ACC112 (cell line): ENCODE measurements around the gene RAB31.
A peak's percentile ranks its signal among the peaks of the same experiment; 100 is the strongest.

ENCODE experiments used
- H2AFZ ChIP-seq: fragments of 200-600 bp; sonication (generic); one replicate; pipeline ENCODE4 v1.6.0; 2017; ENCODE audit warnings: antibody characterized with exemption, low read length; ENCODE audit not compliant: unreplicated experiment
- H3K27ac ChIP-seq: fragments of 200-600 bp; sonication (generic); 2 replicates; pipeline ENCODE4 v1.5.1; 2014; ENCODE audit warnings: low read depth, mild to moderate bottlenecking, antibody characterized with exemption, low read length, moderate library complexity
- H3K27me3 ChIP-seq: fragments of 200-600 bp; sonication (generic); 2 replicates; pipeline ENCODE4 v1.6.1; 2014; ENCODE audit warnings: mild to moderate bottlenecking, antibody characterized with exemption, low read length, moderate library complexity, mixed read lengths; ENCODE audit not compliant: insufficient read depth
- H3K36me3 ChIP-seq: fragments of 200-600 bp; sonication (generic); 2 replicates; pipeline ENCODE4 v1.6.1; 2016; ENCODE audit warnings: mild to moderate bottlenecking, antibody characterized with exemption, low read length, moderate library complexity, mixed read lengths; ENCODE audit not compliant: insufficient read depth
- H3K4me1 ChIP-seq: fragments of 200-600 bp; sonication (generic); one replicate; pipeline ENCODE4 v1.6.1; 2016; ENCODE audit warnings: low read length, mixed read lengths; ENCODE audit not compliant: insufficient read depth, unreplicated experiment, control insufficient read depth
- H3K4me3 ChIP-seq: fragments of 200-600 bp; sonication (generic); 2 replicates; pipeline ENCODE4 v1.5.1; 2014; ENCODE audit warnings: mild to moderate bottlenecking, low read depth, low read length
- H3K79me2 ChIP-seq: fragments of 200-600 bp; sonication (generic); one replicate; pipeline ENCODE4 v1.6.0; 2016; ENCODE audit warnings: low read length; ENCODE audit not compliant: control insufficient read depth, unreplicated experiment, insufficient read depth

Gene RAB31

GRCh38 chr18:9806905-9807304 lies 98.8 kb downstream of the RAB31 start:
- peaks cover 44% of the 10 kb centered on the region for H3K4me1 ChIP-seq
- no peak overlapping the region for H3K4me3 ChIP-seq
- H3K27ac ChIP-seq: no peak overlapping the region
- no peak overlapping the region for H2AFZ ChIP-seq
- peaks cover 5% of the 10 kb centered on the region for H3K79me2 ChIP-seq
- no peaks in the 10 kb centered on the region; the same call in 1 of the 2 replicates for H3K36me3 ChIP-seq
- H3K27me3 ChIP-seq: no peaks in the 10 kb centered on the region

- Histone ChIP-seq H3K36me3 (no peaks in the 10 kb centered on the region; the same call in 1 of the 2 replicates), H3K27ac (no peak overlapping the region), H3K4me3 (no peak overlapping the region), H3K79me2 (peaks cover 5% of the 10 kb centered on the region), H3K27me3 (no peaks in the 10 kb centered on the region), H3K4me1 (peaks cover 32% of the 10 kb centered on the region), H2AFZ (no peak overlapping the region)
Observed at GRCh38 chr18:9808295-9809241, 100.5 kb downstream of the RAB31 start.

GRCh38 chr18:9809697-9810096 lies 101.6 kb downstream of the RAB31 start:
- H3K79me2 ChIP-seq: no peaks in the 10 kb centered on the region
- H3K27ac ChIP-seq: no peak overlapping the region
- H3K36me3 ChIP-seq: no peaks in the 10 kb centered on the region; the same call in 1 of the 2 replicates
- H2AFZ ChIP-seq: no peak overlapping the region
- H3K27me3 ChIP-seq: no peaks in the 10 kb centered on the region
- H3K4me1 ChIP-seq: peaks cover 29% of the 10 kb centered on the region
- no peak overlapping the region for H3K4me3 ChIP-seq

GRCh38 chr18:9810299-9810698 lies 102.2 kb downstream of the RAB31 start:
- Histone ChIP-seq H3K27ac (no peak overlapping the region), H3K79me2 (no peaks in the 10 kb centered on the region), H3K36me3 (no peaks in the 10 kb centered on the region; the same call in 1 of the 2 replicates), H3K27me3 (no peaks in the 10 kb centered on the region), H3K4me1 (peaks cover 32% of the 10 kb centered on the region), H2AFZ (no peak overlapping the region), H3K4me3 (no peak overlapping the region)

DNA sequence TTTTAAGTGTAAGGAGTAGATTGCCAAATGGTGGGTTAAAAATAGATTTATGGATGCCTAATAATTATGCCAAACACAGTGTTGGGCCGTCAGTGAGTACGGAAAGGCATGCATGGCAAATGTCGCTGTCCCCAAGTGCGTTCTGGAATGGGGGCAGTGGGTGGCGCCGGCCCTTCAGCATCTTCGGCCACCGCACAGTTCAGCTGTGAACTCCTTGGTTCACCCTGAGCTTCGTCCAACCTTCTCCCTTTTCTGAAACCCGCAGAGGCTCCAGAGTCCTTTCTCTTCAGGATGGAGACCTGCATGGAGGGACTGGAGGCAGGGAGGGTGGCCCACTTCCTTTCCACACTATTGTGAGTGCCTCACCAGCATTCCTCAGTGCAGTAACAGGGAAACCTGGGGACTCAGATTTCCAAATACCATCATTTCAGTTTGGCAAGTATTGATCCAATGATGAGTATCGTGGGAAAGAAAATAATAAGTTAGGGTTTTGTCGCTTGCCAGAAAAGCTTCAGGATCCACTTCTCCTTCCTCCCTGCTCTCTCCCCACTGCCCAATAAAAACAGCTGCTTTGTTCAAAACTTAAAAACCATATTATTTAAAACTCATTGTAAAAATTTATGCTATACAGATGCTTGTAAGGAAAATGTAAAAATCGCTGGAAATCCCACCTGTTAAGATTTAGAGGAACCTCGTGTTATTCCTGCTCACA lies 103.0 kb downstream of the RAB31 start:
- Histone ChIP-seq H3K27me3 (no peaks in the 10 kb centered on the region), H3K36me3 (peaks cover 2% of the 10 kb centered on the region; the same call in 1 of the 2 replicates), H3K4me1 (peaks cover 32% of the 10 kb centered on the region), H3K79me2 (no peaks in the 10 kb centered on the region), H3K27ac (no peak overlapping the region), H2AFZ (no peak overlapping the region), H3K4me3 (no peak overlapping the region)

DNA sequence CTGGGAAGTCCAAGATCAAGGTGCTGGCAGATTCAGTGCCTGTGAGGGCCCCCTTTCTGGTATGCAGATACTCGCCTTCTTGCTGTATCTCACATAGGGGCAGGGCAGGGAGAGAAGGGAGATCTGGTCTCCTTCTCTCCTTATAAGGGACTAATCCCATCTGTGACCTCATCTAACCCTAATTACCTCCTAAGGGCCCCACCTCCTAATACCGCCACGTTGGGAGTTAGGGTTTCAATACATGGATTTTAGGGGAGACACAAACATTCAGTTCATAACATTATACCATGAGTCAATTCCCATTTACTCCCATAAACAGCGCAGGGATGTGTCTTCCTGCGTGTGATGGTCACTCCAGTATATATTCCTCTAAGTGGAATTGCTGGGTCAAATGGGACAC lies 103.9 kb downstream of the RAB31 start:
- Histone ChIP-seq H3K36me3 (peaks cover 11% of the 10 kb centered on the region), H3K27ac (no peak overlapping the region), H3K4me1 (peaks cover 32% of the 10 kb centered on the region), H3K27me3 (no peaks in the 10 kb centered on the region), H3K4me3 (no peak overlapping the region), H3K79me2 (no peaks in the 10 kb centered on the region), H2AFZ (no peak overlapping the region)

GRCh38 chr18:9814431-9814830 lies 106.3 kb downstream of the RAB31 start:
- peak overlapping the region; percentile 67 for H3K27ac ChIP-seq
- no peaks in the 10 kb centered on the region for H3K79me2 ChIP-seq
- H3K36me3 ChIP-seq: peaks cover 33% of the 10 kb centered on the region
- H3K4me1 ChIP-seq: peaks cover 18% of the 10 kb centered on the region
- no peaks in the 10 kb centered on the region for H3K27me3 ChIP-seq
- no peak overlapping the region for H3K4me3 ChIP-seq
- H2AFZ ChIP-seq: no peak overlapping the region

DNA sequence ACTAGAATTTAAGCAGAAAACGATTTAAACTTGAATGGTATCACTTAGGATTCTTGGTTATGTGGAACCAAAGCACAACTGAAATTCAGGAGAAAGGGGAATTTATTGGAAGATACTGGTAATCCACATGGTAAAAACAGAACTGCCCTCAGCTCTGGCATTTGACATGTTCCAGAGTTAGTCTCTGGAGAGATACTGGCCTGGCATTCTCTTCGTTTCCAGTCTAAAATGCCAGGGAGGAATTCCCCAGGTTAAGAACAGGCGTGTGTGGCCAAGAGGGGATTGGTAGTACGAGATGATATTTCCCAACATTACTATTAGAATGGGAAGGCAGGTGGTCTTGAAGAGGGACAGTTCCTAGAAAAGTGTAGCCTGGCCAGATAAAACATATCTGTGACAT lies 109.2 kb downstream of the RAB31 start:
- Histone ChIP-seq H3K36me3 (peaks cover 36% of the 10 kb centered on the region), H3K27me3 (no peaks in the 10 kb centered on the region), H3K79me2 (no peaks in the 10 kb centered on the region), H2AFZ (no peak overlapping the region), H3K4me3 (no peak overlapping the region), H3K4me1 (peaks cover 13% of the 10 kb centered on the region), H3K27ac (no peak overlapping the region)

- Histone ChIP-seq H3K4me3 (no peak overlapping the region), H3K4me1 (peaks cover 13% of the 10 kb centered on the region), H3K27me3 (no peaks in the 10 kb centered on the region), H3K79me2 (peaks cover under 1% of the 10 kb centered on the region), H3K36me3 (peaks cover 36% of the 10 kb centered on the region), H2AFZ (no peak overlapping the region), H3K27ac (no peak overlapping the region)
Observed at GRCh38 chr18:9817725-9818422, 109.8 kb downstream of the RAB31 start.

GRCh38 chr18:9818423-9818734 lies 110.3 kb downstream of the RAB31 start:
- no peak overlapping the region for H3K27ac ChIP-seq
- H2AFZ ChIP-seq: no peak overlapping the region
- H3K4me3 ChIP-seq: no peak overlapping the region
- H3K27me3 ChIP-seq: no peaks in the 10 kb centered on the region
- peaks cover 36% of the 10 kb centered on the region for H3K36me3 ChIP-seq
- H3K4me1 ChIP-seq: peaks cover 13% of the 10 kb centered on the region
- H3K79me2 ChIP-seq: peaks cover 4% of the 10 kb centered on the region
